HepG2 (cell line): ENCODE results near the gene ORM1. TPM values are rescaled to one million over a fixed set of nuclear protein-coding genes. Genes with fewer than 3 reads are reported as not detected.
A peak's percentile ranks its signal among the peaks of the same experiment; 100 is the strongest.

Experiments
- ATAC-seq: fragments of 200-7000 bp; cut with Tn5 transposase; 3 replicates; pipeline ENCODE4 v1.9.1; 2020; ENCODE audit warnings: mild to moderate bottlenecking, moderate library complexity
- BruUV-seq: library from RNA; stranded (reverse); fragments of 400-500 nt; replicated peaks from 2 replicates; lab custom pipeline; 2021; lab: Mats Ljungman, UMichigan
- CTCF ChIA-PET: fragments of 300-600 bp; formaldehyde crosslinking; extraction: SDS; loops from one replicate; lab custom pipeline; 2021; ENCODE audit warnings: low total read pairs, inconsistent platforms, low intra/inter-chr PET ratio; lab: Yijun Ruan, JAX
- POLR2A ChIA-PET: fragments of 350-600 bp; sonication (Branson Sonifier 250); formaldehyde crosslinking; loops from one replicate; lab custom pipeline; 2020; ENCODE audit warnings: antibody characterized with exemption, inconsistent platforms; lab: Yijun Ruan, JAX
- DNase-seq: peaks from one replicate; pipeline ENCODE4 v3.0.0-alpha.2; 2015; ENCODE audit warnings: low spot score
- FAIRE-seq: peaks from 3 replicates; lab custom pipeline; 2011; peaks lifted over from hg19 to GRCh38; lab: Jason Lieb, UNC
- H2AFZ ChIP-seq: one replicate; pipeline ENCODE4 v1.6.1; 2011; ENCODE audit warnings: low read length, inconsistent platforms
- H3K27ac ChIP-seq: fragments of 300-600 bp; 3 replicates; pipeline ENCODE4 v1.8.0; 2011; ENCODE audit warnings: mixed run types, mild to moderate bottlenecking, mixed read lengths, low read length, inconsistent platforms; ENCODE audit not compliant: insufficient read depth; ENCODE audit errors: extremely low read length
- H3K27me3 ChIP-seq, 2 experiments: fragments of 200-600 bp in 1 of 2; 2 replicates in 1 of 2; 3 replicates in 1 of 2; pipeline versions ENCODE4 v1.6.0 to v1.8.0; 2011; ENCODE audit warnings: low read length in 2 of 2, mild to moderate bottlenecking in 2 of 2, moderate library complexity in 2 of 2, inconsistent platforms in 1 of 2; ENCODE audit not compliant: insufficient read depth in 2 of 2, control insufficient read depth in 1 of 2
- H3K36me3 ChIP-seq, 2 experiments: fragments of 200-600 bp in 1 of 2; replicated peaks in 1 of 2; 2 replicates in 1 of 2; 3 replicates in 1 of 2; pipeline versions ENCODE4 v1.5.1 to v1.8.0; 2011; ENCODE audit warnings: low read length in 2 of 2, inconsistent platforms in 1 of 2; ENCODE audit not compliant: insufficient read depth in 2 of 2, control insufficient read depth in 1 of 2
- H3K4me1 ChIP-seq: 2 replicates; pipeline ENCODE4 v1.5.1; 2012; ENCODE audit warnings: low read length, inconsistent platforms; ENCODE audit not compliant: insufficient read depth
- H3K4me2 ChIP-seq: 2 replicates; pipeline ENCODE4 v1.6.0; 2011; ENCODE audit warnings: low read depth, low read length, inconsistent platforms
- H3K4me3 ChIP-seq, 3 experiments: fragments of 200-600 bp in 1 of 3; sonication (generic), shearing (Covaris generic) in 1 of 3; replicated peaks in 1 of 3; 2 replicates each; pipeline ENCODE4 v1.5.1; 2011 to 2016; ENCODE audit warnings: low read length in 3 of 3, inconsistent platforms in 2 of 3, low read depth in 2 of 3, mild to moderate bottlenecking in 2 of 3, control low read depth in 1 of 3, mixed read lengths in 1 of 3; ENCODE audit not compliant: insufficient read depth in 1 of 3
- H3K79me2 ChIP-seq: one replicate; pipeline ENCODE4 v1.6.1; 2011; ENCODE audit warnings: low read length, inconsistent platforms; ENCODE audit not compliant: insufficient read depth
- H3K9ac ChIP-seq: 2 replicates; pipeline ENCODE4 v1.6.0; 2011; ENCODE audit warnings: mild to moderate bottlenecking, low read depth, low read length, inconsistent platforms; ENCODE audit not compliant: insufficient read depth
- H3K9me3 ChIP-seq: 2 replicates; pipeline ENCODE4 v1.5.1; 2012; ENCODE audit warnings: mild to moderate bottlenecking, low read length
- H4K20me1 ChIP-seq: 2 replicates; pipeline ENCODE4 v1.6.0; 2011; ENCODE audit warnings: inconsistent platforms, mild to moderate bottlenecking, low read length, moderate library complexity; ENCODE audit not compliant: insufficient read depth
- AGO2 ChIP-seq: fragments of 200-400 bp; formaldehyde crosslinking; optimal IDR thresholded peaks from 2 replicates; pipeline ENCODE3; 2017; ENCODE audit warnings: mild to moderate bottlenecking, low read depth, low read length, moderate library complexity
- KDM3A ChIP-seq: IDR thresholded peaks from 2 replicates; pipeline ENCODE4 v1.6.1; 2018; ENCODE audit warnings: low read depth, missing compliant biosample characterization
- ZMAT3 ChIP-seq: sonication (generic); formaldehyde crosslinking; conservative IDR thresholded peaks from 2 replicates; pipeline ENCODE4 v1.7.0; 2021; ENCODE audit warnings: missing genetic modification reagents
- ZNF354B ChIP-seq: sonication (generic); formaldehyde crosslinking; IDR thresholded peaks from 2 replicates; pipeline ENCODE4 v1.8.0; 2022; ENCODE audit warnings: mild to moderate bottlenecking, missing genetic modification reagents
- ZNF580 ChIP-seq: IDR thresholded peaks from 2 replicates; pipeline ENCODE4 v1.6.1; 2016; ENCODE audit warnings: low read depth, borderline replicate concordance
- WGBS: methylation state at CpG from one replicate; pipeline ENCODE4 v1.1.6; 2017; ENCODE audit warnings: low lambda C conversion rate; 5-methylcytosine and 5-hydroxymethylcytosine counted together
- in situ Hi-C: cut with HindIII; loops from 2 replicates; pipeline ENCODE4 v1.10.0; 2017; ENCODE audit warnings: low pct_unique_long_range_greater_than_20kb; ENCODE audit not compliant: extremely low pct_ligation_motif_present
- intact Hi-C: fragments of 100-400 bp; cut with micrococcal nuclease; formaldehyde crosslinking; loops from one replicate; pipeline ENCODE4 v1.10.0; 2022; ENCODE audit not compliant: unreplicated experiment
- polyA plus RNA-seq, 8 experiments: library from polyadenylated mRNA; depleted of rRNA in 3 of 8; stranded (reverse) in 7 of 8; unstranded in 1 of 8; fragments of >200 nt; fragmentation: Illumina TruSeq in 4 of 8; extraction: Trizol in 4 of 8; gene quantifications; 2 replicates each; pipeline versions ENCODE4 v1.2.1 to v1.2.3, GENCODE V29; 2011 to 2016; ENCODE audit warnings: low read depth in 4 of 8, missing spikeins in 1 of 8, mixed read lengths in 1 of 8; ENCODE audit not compliant: insufficient read depth in 1 of 8
- total RNA-seq, 5 experiments: library from RNA; depleted of rRNA; stranded (reverse); fragments of >200 nt; fragmentation: Illumina TruSeq; extraction: Trizol; gene quantifications; 2 replicates each; pipeline ENCODE4 v1.2.3, GENCODE V29; 2016; ENCODE audit warnings: low read depth in 1 of 5
- TF ChIP-seq, protein P1 (sequence below): IDR thresholded peaks from 2 replicates; pipeline ENCODE4 v1.6.1; 2012; ENCODE audit warnings: low read length, improper control_type of control experiment

ORM1 gene
- total and polyA plus RNA-seq, 2 of the 13 experiments (the other 11 are each of a cell fraction or from before 2014, with no cell fraction given) = 699 to 1,180 TPM

DNA sequence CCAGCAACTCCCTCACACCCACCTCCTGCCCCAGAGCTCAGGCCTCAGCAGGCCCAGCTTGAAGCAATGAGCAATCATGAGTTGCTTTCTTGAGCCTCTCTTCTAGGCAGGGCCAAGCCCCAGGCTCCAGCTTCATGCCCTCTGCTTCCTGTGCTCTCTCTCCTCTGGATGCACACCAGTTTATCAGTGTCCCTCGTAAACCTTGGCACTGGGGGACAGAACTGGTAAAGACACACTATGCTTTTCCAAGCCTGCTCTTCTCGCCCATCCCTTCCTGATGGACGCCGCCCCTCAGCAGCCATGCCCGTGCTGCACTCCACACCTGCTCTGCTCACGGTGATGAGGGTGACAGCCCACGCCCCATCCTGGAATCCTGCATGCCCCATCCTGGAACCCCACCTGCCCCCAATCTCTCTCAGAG lies 49.4 kb upstream of the ORM1 start:
- Histone ChIP-seq H3K4me1 (peaks cover 24% of the 10 kb centered on the region), H3K4me3 (no peak overlapping the region), H3K4me2 (no peak overlapping the region), H4K20me1 (no peaks in the 10 kb centered on the region), H3K79me2 (no peaks in the 10 kb centered on the region), H2AFZ (no peak overlapping the region), H3K27me3 (no peaks in the 10 kb centered on the region), H3K27ac (no peak overlapping the region), H3K9me3 (no peaks in the 10 kb centered on the region), H3K36me3 (peaks cover 28 to 81% of the 10 kb centered on the region in 2 experiments), H3K9ac (no peak overlapping the region)
- WGBS = 97% methylated on average over 7 of the region's 7 CpGs
- DNase-seq = no peak
- FAIRE-seq = no peak
- intact Hi-C loops = no loop called here
- CTCF ChIA-PET = no interaction called here
- TF ChIP-seq AGO2 = peak; percentile 78
- no peak for TF ChIP-seq ZNF580 (CRISPR knock-in tag)
- TF ChIP-seq KDM3A (CRISPR knock-in tag) = no peak
- no peak for TF ChIP-seq ZNF354B (CRISPR knock-in tag)
- TF ChIP-seq, protein P1, sequence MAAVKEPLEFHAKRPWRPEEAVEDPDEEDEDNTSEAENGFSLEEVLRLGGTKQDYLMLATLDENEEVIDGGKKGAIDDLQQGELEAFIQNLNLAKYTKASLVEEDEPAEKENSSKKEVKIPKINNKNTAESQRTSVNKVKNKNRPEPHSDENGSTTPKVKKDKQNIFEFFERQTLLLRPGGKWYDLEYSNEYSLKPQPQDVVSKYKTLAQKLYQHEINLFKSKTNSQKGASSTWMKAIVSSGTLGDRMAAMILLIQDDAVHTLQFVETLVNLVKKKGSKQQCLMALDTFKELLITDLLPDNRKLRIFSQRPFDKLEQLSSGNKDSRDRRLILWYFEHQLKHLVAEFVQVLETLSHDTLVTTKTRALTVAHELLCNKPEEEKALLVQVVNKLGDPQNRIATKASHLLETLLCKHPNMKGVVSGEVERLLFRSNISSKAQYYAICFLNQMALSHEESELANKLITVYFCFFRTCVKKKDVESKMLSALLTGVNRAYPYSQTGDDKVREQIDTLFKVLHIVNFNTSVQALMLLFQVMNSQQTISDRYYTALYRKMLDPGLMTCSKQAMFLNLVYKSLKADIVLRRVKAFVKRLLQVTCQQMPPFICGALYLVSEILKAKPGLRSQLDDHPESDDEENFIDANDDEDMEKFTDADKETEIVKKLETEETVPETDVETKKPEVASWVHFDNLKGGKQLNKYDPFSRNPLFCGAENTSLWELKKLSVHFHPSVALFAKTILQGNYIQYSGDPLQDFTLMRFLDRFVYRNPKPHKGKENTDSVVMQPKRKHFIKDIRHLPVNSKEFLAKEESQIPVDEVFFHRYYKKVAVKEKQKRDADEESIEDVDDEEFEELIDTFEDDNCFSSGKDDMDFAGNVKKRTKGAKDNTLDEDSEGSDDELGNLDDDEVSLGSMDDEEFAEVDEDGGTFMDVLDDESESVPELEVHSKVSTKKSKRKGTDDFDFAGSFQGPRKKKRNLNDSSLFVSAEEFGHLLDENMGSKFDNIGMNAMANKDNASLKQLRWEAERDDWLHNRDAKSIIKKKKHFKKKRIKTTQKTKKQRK = no peak
- TF ChIP-seq ZMAT3 = no peak
- in situ Hi-C loops = no loop called here
- no TSS peak for BruUV-seq
- ATAC-seq = no peak
- POLR2A ChIA-PET = no interaction called here
